ENCODE results near the gene SH2D7.

DNA sequence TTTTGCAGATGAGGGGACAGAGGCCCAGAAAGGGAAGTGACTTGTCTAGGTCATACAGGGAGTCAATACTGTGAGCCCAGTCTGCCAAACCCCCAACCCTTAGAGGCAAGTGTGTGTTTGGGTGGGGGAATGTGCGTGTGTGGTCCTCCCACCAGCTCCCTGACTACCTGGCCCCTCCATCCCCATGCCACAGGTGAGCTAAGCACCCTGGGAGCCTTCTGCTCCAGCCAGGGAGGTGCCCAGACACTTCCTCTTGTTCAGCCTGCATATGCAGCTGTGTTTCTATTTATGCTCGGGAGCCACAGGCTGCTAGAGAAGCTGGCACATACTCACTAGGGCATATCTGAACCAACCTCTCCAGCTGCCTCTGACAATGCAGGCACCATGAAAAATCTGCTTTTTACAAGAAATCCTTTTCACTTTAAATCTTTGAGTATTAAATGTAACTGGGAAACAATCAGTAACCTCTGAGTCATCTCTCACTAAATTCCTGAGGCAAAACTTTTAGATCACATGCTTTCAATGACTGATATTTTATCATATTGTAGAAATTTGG is 35.6 kb upstream of the SH2D7 start:
- TF ChIP-seq, protein P1, sequence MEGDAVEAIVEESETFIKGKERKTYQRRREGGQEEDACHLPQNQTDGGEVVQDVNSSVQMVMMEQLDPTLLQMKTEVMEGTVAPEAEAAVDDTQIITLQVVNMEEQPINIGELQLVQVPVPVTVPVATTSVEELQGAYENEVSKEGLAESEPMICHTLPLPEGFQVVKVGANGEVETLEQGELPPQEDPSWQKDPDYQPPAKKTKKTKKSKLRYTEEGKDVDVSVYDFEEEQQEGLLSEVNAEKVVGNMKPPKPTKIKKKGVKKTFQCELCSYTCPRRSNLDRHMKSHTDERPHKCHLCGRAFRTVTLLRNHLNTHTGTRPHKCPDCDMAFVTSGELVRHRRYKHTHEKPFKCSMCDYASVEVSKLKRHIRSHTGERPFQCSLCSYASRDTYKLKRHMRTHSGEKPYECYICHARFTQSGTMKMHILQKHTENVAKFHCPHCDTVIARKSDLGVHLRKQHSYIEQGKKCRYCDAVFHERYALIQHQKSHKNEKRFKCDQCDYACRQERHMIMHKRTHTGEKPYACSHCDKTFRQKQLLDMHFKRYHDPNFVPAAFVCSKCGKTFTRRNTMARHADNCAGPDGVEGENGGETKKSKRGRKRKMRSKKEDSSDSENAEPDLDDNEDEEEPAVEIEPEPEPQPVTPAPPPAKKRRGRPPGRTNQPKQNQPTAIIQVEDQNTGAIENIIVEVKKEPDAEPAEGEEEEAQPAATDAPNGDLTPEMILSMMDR (IDR thresholded peaks at IDR 0.05), result no peak
- TF ChIP-seq POLR2A (IDR thresholded peaks at IDR 0.05), result no peak
